ENCODE measurements around the gene MPPED1.

MPPED1 gene

DNA sequence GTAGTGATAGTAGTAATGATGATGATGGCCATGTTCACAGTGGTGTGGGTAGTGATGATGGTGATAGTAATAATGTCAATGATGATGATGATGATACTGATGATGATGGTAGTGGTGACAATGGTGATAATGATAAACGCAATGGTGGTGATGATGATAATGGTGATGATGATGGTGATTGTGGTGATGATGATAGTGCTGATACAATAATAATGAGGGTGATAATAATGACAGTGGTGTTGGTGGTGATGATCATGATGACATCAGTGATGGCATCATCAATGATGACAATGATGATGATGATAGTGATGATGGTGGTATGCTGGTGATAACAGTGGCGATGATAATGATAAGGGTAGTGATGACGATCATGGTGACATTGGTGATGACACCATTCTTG lies 92.3 kb downstream of the MPPED1 start:
- DNase-seq: no peak

DNA sequence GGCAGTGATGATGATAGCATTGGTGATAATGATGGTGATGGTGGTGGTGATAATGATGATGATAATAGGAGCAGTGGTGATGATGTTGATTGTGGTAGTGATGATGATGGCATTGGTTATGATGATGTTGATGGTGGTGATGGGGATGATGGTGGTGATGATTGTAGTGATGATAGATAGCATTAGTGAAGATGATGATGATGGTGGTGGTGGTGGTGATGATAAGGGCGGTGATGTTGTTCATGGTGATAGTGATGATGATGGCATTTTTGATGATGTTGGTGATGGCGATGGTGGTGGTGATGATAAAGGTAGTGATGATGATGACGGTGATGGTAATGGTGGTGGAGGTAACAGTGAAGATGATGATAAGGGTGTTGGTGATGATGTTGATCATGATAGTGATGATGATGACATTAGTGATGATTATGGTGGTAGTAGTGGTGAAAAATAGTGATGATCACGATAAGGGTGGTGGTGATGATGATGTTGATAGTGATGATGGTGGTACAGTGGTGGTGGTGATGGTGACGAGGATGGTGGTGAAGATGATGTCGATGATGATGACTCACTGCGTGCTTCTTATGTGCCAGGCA lies 93.0 kb downstream of the MPPED1 start:
- DNase-seq: no peak

DNA sequence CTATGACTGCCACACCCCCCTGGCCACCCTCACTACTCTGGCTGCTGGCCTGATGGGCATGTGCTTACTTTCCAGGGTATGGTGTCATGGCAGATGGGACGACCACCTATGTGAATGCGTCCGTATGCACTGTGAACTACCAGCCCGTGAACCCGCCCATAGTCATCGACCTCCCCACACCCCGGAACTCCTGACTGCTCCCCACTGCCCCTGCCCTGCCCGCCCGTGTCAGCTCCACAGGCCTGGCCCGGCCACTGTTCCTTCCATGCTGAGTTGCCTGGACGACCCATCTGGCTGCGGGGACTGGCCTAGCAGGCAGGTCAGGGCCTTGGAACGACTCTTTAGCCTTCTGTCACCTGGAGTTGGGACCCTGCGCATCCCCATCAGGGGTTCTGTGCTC lies 93.6 kb downstream of the MPPED1 start:
- DNase-seq: no peak

DNA sequence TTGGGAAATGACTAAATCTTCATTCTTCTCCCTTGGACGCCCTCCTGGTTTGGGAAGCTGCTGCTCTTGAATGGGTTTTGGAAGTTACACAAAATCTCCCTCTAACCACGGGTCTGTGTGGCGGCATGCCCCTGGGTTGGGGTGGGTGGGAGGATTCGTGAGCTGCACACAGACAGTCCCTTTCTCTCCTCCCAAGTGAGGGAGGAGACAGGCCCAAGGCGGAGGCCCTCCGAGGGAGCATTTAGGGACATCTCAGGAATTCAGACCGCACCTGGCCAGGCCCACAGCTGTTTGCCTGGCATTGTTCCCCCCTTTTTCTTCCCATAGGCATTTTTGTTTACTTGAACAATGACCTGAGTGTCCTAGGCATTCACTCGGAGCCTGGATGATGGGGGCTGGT lies 94.1 kb downstream of the MPPED1 start:
- DNase-seq: no peak

DNA sequence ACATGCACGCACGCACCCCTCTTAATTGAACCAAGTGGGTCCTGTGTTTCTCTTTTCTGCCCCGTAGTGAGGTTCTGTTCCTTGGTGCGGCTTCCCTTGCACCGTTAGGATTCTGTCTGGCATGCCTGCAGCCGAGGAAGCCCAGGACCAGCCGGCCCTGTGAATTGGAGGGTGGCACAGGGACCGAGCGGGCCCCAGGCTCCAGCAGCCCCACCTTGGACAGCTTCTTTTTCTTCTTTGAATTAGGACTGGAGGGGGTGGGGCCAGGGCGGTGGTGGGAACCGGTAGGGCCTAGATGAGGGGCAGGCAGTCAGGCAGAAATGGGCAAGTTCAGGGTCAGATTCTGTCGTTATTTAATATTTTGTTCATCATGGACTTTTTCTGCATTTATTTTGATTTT lies 94.7 kb downstream of the MPPED1 start:
- DNase-seq: no peak

DNA sequence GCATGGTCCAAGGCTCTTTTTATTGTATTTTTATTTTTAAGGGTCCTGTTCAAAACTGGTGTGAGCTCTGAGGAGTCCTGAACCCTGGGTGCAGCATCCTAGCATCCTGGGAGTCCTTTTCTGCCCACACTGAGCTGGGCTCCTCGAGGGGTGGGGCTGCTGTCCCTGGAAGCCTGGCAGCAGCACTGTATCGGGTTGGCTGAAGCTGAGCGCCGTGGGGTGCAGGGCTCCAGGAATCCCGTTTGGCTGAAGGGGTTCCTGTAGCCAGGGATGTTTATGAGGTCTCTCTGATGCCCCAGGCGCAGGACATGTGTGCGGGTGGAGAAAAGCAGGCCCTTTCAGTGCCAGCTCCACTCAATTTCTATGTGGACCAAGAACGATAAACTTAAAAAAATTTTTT lies 95.4 kb downstream of the MPPED1 start:
- DNase-seq: no peak

DNA sequence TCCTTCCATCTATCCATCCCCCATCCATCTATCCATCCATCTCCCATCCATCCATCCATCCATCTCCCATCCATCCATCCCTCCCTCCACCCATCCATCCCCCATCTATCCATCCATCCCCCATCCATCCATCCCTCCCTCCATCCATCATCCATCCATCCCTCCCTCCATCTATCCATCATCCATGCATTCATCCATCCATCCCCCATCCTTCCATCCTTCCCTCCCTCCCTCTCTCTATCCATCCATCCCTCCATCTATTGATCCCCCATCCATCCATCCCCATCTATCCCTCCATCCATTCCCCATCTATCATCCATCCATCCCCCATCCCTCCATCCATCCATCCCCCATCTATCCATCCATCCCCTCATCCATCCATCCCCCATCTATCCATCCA lies 96.7 kb downstream of the MPPED1 start:
- no peak for DNase-seq

DNA sequence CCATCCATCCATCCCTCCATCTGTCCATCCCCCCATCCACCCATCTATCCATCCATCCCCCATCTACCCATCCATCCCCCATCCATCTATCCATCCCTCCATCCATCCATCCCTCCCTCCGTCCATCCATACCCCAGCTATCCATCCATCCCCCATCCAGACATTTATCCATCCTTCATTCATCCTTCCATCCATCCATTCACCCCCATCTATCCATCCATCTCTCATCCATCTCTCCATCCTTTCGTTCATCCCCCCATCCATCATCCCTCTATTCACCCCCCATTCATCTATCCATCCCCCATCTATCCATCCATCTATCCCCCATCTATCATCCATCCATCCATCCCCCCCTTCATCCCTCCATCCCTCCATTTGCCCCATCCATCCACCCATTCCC lies 97.5 kb downstream of the MPPED1 start:
- DNase-seq: no peak

DNA sequence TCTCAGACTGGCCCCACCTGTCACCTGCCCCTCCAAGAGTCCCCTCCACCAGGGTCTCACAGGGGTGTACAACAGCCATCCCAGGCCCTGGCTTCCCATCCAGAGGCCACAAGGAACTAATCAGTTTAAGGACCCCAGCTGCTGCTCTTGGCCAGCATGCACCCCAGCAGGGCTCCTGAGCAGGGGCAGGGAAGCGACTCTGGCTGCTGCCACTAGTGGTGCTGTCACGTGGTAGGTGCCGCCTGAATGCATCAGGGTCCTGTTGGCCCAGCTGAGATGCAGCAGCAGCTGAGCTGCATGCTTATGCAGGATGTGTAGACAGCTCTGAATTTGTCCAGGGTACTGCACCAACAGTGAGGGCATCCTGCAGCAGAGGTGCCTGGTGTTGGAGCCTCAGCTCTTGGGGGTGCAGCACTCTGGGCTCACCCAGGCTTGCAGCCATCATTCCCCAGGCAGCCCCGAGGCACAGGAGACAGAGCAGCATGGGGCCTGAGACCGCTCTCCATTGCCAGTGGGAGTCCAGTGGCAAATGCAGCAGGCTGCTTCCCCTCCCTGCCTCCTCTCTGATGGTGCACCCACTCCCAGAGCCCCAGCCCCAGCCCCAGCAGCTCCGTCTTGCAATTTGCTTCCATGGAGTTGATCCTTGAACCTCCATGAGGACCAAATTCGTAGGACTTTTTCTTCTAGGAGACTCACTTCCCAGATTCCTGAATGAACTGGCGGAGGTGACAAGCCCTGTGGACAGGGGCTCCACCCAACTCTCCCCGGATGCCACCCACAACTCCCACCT lies 98.7 kb downstream of the MPPED1 start:
- no peak for DNase-seq

DNA sequence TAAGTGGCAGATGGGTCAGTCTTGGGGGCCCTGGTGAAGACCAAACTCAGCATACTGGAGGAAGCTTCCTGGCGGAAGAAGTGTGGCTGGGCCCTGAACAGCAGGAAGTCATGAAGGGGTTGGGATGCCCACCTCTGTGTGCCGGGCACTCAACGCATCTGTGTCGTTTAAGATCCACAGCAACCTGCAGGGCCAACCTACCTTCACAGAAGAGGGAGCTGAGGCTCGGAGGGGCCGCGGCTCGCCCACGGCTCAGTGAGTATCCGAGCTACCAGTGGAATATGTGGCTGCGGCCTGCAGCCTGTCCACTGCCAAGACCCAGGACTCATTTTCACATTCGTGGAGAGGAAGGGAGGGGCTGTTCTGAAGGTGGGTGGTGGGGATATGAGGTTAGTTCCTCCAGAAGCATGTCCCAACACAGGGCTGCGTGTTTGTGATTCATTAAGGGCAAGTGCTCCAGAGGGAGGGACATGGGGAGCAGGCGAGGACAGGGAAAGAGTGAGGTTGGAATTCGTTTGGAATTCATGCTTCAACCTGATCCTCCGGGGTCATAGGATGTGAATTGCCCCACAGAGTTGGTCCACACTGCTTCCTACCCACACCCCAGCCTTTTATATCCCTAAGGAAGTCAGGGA lies 99.6 kb downstream of the MPPED1 start:
- DNase-seq: no peak

DNA sequence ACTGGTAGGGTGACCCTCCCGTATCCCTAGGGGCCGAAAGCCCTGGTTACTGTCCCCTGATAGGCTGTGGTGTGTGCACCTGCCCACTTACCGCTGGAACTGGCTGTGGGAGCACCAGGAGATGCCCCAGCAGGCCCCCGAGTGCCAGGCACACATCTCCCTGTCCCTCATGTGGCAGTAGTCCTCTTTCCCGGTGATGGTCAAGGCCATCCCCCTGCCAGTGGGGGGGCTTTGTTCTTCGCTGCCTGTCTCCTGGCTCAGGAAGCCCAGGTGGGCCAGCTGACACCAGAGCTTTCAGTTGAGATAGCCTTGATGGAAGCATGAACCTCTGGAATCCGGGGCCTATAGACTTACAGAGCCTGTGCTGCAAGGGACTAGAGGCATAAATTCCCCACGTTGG lies 100.5 kb downstream of the MPPED1 start:
- DNase-seq: no peak

DNA sequence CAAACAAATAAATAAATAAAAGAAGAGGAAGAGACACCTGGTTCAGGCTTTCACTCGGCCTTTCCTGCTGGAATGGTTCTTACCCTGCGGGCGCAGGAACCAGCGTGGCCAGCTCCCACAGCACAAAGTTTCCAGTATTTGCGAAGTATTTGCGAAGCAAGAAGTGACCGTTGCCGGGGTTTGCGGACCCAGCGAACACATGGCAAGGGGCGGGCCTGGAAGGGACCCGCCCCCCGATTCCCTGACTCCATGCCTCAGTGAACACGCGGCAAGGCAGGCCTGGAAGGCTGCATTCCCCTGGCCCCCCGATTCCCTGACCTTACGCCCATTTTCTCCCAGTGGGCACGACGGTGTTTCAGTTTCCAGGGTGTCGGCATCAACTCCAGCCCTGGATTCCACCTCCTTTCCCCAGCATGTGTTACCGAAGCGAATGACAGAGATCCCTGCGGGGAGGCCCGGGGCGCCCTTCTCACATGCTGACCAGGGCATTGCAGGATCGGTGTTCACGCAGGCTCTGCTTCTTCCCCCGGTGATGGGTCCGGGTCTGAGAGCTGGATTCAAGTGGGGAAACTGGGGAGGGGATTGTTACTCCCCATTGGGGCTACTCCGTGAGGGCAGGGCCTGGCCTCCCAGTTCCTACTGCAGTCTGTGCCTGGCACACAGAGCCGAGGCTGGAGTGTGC lies 102.8 kb downstream of the MPPED1 start:
- no peak for DNase-seq

DNA sequence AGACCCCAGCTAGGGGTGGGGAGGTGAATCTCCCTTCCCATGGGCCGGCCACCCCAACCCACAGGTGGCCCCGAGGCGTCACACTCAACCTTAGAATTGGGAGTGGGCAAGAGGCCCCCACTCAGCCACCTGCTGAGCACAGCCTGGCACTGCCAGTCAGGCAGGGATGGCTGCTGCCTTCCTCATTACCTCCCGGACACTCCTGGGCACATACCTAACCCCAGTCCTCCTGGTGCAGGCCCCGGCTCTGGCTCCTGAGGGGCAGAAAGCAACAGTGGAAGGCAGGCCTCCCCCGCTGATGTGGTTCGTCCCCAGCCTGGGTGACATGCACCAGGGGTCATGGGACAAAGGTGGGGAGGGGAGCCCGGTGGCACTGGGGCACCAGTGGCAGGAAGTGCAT lies 103.6 kb downstream of the MPPED1 start:
- DNase-seq: no peak

DNA sequence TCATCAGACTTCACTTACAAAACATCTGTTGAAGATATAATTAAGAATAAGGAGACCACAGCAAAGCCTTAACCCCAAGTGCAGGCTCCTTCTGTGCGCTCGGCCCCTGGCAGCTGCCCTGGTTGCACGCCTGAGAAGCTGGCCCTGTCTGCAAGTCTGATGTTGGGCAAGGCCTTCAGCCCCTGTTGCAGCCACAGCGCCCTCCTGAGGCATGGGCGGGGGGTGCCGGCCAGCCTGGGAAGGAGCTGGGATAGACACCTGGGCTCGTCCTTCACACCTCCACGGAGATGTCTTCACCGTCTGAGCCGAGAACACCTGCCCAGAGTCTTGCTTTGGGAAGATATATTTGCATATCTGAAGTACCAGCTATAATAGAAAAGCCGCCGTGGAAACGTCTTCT lies 104.1 kb downstream of the MPPED1 start:
- no peak for DNase-seq

DNA sequence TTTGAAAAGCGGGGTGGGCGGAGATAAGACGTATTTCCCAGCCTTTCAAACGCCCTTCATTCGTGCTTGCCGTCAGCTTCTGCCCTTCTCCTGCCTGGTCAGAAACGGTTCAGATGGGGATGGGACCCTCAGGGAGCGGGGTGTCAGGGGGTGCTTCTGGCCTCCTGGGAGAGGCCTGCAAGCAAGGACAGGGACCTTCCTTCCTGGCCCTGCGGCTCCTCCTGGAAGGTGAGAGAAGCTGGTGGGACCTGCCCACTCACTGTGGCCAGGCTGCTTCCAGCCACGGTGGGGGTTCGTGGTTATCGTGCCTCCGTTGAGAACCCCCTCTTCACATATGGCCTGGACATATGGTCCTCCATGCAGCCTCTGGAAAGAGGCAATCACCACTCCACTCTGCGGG lies 104.6 kb downstream of the MPPED1 start:
- no peak for DNase-seq

DNA sequence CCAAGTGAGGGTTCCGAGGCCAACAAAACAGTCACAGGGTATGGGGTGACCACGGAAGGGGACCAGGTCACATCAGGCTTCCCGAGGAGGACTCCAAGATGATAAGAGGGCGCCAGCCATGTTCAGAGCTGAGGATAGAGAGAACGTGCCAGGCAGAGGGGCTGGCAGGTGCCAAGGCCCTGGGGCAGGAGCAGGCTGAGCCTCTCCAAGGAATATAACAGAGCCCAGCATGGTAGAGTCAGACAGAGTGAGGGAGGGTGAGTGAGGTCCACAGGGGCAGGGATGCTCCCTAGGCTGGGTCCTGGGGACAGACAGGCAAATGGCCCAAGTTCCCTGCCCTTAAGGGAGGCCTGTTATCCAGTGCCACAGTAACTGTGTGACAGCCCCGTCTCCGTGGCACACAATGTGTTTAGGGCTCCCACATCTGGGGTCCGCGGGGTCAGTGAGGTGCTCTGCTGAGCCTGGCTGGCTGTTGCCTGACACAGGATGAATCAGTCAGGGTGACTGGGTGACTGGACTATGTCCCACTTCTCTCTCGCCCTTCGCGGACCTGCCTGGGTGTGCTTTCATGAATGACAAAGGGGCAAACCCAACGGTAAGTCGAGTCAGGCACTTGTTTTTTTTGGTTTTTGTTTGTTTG lies 105.3 kb downstream of the MPPED1 start:
- DNase-seq: no peak

DNA sequence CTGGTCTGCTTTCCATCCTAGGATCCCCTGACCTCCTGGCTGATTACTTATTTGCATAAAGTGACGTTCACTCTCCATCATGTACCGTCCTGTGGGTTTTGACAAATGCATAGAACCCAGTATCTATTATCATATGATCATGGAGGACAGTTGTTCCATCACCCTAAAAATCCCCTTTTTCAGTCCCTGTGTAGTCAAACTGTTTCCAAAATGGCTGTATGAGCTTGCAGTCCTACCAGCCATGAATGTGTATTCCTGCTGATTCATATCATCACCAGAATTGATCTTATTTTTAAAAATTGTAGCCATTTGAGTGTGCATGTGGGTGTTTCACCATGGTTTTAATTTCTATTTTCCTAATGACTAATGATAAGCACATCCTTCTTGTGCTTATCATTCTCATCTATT lies 108.8 kb downstream of the MPPED1 start:
- no peak for DNase-seq

DNA sequence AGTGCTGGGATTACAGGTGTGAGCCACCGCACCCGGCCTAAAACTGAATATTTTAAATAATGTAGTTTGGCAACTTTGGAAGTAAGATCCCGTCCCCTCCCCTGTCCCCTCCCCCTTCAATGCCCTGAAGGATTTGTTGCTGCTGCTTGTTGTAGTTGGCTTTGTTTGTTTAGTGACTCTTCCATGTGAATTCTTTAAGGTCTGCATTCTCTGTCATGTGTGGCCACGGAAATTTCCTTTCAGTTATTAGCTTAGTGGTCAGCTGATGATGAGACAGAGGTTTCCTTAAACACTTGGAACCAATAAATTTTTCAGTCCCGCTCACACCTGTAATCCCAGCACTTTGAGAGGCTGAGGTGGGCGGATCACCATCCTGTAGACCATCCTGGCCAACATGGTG lies 109.9 kb downstream of the MPPED1 start:
- DNase-seq: no peak

DNA sequence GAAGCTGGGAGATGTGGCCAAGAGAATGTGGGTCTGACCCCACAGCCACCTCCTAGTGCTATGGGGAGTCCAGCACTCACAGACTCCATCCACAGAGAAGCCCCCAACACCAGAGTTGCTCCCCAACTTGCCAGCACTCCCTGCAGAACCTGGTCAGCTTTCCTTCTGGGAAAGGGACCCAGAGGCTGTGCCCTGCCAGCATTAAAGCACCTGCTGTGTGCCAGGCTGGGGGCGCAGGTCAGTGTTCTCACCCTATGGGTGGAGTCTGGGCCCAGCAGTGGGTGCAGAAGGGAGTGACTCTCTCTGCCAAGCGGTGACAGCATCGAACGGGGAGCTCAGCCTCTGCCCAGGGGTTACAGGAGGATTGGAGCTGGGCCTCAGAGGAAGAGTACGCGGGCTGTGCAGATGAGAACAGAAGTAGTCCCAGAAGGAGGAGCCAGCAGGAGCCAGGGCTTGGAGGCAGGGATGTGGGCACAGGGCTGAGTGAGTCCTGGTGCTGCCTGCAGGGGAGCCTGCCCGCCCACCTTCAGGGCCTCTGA lies 114.4 kb downstream of the MPPED1 start:
- no peak for DNase-seq

DNA sequence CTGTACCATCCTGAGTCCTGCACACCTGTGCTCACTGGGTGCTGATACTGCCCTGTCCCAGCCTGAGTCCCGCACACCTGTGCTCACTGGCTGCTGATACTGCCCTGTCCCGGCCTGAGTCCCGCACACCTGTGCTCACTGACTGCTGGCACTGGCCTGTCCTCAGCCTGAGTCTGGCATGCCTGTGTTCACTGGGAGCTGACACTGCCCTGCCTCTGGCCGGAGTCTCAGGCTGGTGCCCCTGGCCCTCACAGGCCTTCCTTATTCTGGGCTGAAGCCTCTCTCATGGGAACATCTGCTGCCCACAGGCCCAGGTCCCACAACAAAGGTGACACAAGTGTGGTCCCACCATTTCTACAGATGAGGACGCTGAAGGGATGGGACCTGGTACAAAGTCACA lies 115.1 kb downstream of the MPPED1 start:
- DNase-seq: no peak

DNA sequence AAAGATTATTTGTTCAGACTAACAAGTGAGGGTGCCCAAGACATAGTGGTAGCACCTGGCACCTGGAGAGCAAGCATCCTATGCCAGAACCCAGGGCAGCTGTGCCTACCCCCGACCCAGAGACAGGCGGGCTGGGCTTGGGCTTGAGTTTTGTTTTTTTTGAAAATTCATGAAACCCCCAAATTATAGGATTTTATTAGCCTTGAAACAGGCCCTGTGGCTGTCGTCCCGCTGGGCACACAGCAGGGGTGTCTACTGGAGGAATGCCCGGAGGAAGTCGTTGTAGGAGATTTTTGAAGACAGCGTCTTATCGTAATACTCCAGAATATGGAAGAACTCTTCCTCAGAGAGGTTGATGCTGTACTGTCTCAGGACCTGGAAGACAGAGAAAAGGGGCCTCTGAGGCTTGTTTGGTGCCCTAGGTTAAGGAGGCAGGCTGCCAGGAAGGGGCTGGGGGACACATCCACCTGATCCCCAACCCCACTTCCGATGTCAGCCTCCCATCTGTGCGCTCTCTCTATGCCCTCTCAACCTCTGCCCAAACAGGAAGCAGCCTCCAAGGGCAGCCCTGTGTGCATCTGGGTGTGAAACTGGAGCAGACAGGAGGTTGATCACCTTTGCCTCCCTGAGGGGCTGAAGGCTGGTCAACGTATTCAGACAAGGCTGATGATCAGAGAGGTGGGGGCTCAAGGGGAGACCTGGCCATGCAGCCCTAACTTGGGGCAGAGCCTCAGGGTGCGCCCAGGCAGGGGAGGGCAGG lies 117.0 kb downstream of the MPPED1 start:
- no peak for DNase-seq

DNA sequence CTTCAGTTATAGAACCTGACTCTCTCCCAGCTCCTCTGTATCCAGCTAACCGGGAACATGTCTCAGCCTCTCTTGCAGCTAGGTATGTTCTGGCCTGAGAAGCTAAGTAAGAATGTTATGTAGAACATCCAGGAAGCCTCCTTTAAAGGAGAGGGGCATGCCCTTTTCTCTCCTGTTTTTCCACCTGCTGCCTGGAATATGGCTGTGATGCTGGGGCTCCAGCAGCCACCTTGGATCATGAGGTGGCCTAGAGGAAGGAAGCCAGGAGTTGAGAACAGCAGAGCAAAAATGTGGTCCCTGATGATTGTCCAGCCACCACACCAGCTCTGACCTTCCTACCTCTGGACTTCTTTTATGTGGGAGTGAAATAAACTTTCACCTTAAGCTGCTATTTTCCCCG lies 117.6 kb downstream of the MPPED1 start:
- DNase-seq: no peak

Measured in CD4-positive, alpha-beta T cell treated with Interleukin-21 for 1 hour (primary cell).